GM20000 (cell line): Measurements from ENCODE around the gene ZRSR2.

Experiments
- DNase-seq: peaks from one replicate; pipeline ENCODE4 v3.0.0; 2012; ENCODE audit warnings: low spot score
- TF ChIP-seq, protein P1 (sequence below): IDR thresholded peaks from 2 replicates; pipeline ENCODE4 v1.5.1; 2012; ENCODE audit warnings: mild to moderate bottlenecking, control low read depth; ENCODE audit errors: extremely low read depth, missing control alignments

ZRSR2 gene

DNA sequence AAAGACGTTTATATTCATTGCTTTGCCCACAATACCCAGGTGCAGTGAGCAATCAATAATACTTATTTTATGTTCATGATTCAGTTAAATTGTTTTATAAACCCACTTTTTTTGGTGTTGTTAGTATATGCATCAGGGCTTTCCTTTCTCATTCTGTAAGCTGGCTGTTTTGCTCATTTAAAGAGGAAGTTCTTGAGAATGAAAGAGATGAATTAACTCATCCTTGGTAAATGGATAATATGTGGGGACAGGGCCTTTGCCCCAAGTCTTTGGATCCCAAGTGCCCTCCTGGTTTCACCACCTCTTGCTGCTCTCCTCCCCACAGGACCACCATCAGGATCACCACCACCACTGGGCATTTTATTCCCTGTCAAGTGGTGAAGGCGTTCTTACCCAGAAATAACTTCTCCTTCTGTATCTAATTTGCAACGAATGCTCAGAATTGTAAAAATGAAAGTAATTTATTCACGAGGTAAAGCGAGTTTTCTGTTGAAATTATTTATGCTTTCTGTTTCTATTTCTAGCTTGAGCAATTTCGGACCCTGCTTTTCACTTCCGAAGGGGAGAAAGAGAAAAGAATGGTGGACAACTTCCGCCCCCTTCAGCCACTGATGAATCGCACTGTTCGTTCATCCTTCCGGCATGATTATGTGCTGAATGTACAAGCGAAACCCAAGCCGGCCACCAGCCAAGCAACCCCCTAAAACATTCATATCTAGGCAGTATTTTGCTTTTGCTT lies 8.2 kb upstream of the ZRSR2 start:
- DNase-seq: peak; percentile 42
- TF ChIP-seq, protein P1, sequence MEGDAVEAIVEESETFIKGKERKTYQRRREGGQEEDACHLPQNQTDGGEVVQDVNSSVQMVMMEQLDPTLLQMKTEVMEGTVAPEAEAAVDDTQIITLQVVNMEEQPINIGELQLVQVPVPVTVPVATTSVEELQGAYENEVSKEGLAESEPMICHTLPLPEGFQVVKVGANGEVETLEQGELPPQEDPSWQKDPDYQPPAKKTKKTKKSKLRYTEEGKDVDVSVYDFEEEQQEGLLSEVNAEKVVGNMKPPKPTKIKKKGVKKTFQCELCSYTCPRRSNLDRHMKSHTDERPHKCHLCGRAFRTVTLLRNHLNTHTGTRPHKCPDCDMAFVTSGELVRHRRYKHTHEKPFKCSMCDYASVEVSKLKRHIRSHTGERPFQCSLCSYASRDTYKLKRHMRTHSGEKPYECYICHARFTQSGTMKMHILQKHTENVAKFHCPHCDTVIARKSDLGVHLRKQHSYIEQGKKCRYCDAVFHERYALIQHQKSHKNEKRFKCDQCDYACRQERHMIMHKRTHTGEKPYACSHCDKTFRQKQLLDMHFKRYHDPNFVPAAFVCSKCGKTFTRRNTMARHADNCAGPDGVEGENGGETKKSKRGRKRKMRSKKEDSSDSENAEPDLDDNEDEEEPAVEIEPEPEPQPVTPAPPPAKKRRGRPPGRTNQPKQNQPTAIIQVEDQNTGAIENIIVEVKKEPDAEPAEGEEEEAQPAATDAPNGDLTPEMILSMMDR: peak; percentile 5

DNA sequence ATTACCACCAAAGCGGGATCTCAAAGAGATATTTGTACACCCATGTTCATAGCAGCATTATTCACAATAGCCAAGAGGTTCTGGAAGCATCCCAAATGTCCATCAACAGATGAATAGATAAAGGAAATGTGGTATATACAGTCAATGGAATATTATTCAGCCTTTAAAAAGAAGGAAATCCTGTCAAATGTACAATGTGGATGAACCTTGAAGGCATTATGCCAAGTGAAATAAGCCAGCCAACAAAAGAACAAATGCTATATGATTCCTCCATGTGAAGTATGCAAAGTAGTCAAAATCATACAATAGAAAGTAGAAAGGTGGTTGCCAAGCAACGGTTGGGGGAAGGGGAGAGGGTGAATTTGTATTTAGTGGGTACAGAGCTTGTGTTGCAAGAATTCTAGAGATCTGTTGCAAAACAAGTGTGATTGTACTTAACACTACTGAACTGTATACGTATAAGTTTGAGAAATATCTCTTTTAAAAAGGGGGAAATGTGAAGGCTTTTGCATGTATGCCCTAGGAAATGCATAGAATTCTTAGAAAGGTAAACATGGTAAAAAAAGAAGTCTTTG lies 5.0 kb upstream of the ZRSR2 start:
- DNase-seq: no peak

DNA sequence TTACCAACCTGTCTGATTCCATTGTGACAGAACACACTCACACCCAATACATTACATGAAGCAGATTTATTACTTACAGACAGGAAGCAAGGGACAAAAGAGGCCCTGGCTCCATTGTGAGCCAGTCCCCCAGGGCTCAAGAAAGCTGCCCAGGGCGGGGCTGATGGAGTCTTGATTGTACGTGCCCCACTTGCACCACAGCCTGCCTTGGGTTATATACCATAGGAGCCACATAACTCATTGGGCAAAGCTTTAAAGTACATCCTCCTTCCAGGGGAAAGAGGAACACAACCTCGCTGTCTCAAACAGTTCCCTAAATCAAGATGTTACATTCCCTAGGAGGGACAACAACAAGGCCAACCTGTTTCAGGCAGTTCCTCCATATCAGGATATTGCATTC lies 3.4 kb upstream of the ZRSR2 start:
- TF ChIP-seq, protein P1: no peak
- no peak for DNase-seq

More for the DNA sequence above, 5.0 kb upstream of the ZRSR2 start:
- TF ChIP-seq, protein P1: no peak

DNA sequence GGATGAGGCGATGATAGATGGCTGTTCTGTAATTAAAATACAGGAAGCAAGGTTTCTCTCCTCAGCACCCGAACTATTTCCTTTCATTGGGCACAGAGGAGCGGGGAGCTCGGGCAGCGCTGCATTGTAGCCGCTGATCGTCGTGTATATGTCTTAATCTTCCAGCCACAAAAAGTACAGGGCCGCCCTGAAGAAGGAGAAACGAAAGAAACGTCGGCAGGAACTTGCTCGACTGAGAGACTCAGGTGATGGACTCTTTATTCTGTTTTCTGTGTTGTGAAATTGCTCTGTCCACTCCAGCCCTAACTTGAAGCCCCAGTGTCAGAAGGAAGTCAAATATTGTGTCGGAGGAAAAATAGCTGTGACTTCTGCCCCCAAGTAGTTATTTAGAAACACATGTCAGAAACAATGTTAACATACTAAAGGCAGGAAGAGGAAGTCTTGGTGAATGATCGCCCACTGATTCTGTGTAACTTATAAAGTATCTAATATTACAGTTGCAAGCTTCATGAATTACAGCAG lies 546 bp downstream of the ZRSR2 start:
- peak; percentile 4 for DNase-seq
- TF ChIP-seq, protein P1: no peak

DNA sequence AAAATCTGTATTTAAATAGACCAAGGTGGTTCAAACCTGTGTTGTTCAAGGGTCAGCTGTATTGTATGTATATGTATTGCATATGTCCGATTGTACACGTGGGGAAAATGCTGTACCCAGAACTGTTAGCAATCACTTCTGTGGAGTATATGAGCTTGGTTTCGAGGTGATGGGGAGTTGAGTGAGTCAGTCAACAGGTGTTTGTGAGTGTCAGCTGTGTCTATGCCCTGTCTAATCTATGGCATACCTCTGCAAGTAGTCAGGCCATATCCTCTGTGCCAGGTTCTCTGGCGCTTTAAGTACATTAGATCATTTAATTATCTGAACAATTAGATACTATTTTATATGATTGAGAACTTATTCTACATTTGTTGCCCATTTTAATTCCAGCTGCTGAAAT lies 7.4 kb downstream of the ZRSR2 start:
- TF ChIP-seq, protein P1: no peak
- DNase-seq: no peak

DNA sequence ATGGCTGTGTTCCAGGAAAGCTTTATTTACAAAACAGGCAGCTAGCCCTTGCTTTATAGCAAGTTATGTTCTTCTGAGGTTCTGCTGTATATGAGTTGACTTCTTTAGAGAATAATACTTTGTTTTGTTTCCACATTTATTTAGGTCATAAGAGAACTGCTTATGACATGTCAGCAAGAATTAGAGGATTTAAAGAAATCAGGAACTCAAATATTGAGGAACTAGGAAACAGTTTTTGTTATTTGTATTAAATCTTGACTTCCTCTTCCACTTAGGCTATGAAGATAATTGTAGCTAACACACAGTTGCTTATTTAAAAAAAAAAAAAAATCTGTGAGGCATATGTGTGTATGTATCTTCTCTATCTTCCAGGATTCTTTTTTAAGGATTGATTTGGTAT lies 14.3 kb downstream of the ZRSR2 start:
- DNase-seq: no peak
- TF ChIP-seq, protein P1: no peak

DNA sequence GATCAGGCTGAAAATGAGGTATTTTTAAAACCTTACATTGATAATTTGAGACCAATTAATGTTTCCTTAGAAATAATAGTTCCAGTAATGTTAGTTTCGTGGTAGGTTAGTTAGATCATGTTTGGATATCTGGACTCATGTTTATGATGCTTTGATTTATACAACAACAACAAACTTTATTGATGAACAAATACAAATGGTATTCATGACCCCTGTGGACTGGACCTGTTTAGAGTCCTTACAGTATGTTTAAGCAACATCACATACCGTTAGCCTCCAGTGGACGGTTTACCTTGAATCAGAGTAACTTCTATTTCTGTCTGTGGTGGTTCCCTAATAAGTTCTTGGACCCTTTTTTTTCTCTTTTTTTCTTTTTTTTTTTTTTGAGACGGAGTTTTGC lies 18.0 kb downstream of the ZRSR2 start:
- DNase-seq: no peak

More for the DNA sequence above, 18.0 kb downstream of the ZRSR2 start:
- TF ChIP-seq, protein P1: no peak
